NCI-H524 (cell line): ENCODE data around the gene IGSF11.

ENCODE experiments used
- DNase-seq, 2 experiments: peaks; one replicate each; lab custom pipeline; 2025; lab: John Stamatoyannopoulos, UW

IGSF11 gene

GRCh38 chr3:118951089-118951488, 83.6 kb downstream of the IGSF11 start:
- DNase-seq = no peak

- DNase-seq = no peak
These were observed 85.4 kb downstream of the IGSF11 start for GRCh38 chr3:118949113-118949760.

- DNase-seq = no peak
These were observed 86.5 kb downstream of the IGSF11 start for GRCh38 chr3:118948146-118948545.

- peak in 1 of 2 experiments; percentile 10 for DNase-seq
These were observed 88.2 kb downstream of the IGSF11 start for GRCh38 chr3:118946449-118946848.

GRCh38 chr3:118945834-118946233, 88.8 kb downstream of the IGSF11 start:
- DNase-seq = peak; percentile 55 to 75

- peak; percentile 34 to 58 for DNase-seq
These were observed 91.0 kb downstream of the IGSF11 start for GRCh38 chr3:118943597-118943996.

- no peak for DNase-seq
These were observed 92.0 kb downstream of the IGSF11 start for GRCh38 chr3:118942671-118943070.

- no peak for DNase-seq
These were observed 92.5 kb downstream of the IGSF11 start for GRCh38 chr3:118942195-118942594.

- no peak for DNase-seq
These were observed 93.4 kb downstream of the IGSF11 start for GRCh38 chr3:118941236-118941635.

- DNase-seq = no peak
These were observed 96.3 kb downstream of the IGSF11 start for GRCh38 chr3:118938183-118938961.

- peak; percentile 66 to 91 for DNase-seq
These were observed 97.8 kb downstream of the IGSF11 start for GRCh38 chr3:118936811-118937210.

- no peak for DNase-seq
These were observed 101.7 kb downstream of the IGSF11 start for GRCh38 chr3:118932822-118933558.

- no peak for DNase-seq
These were observed 102.7 kb downstream of the IGSF11 start for GRCh38 chr3:118931996-118932395.

GRCh38 chr3:118927449-118927848, 107.2 kb downstream of the IGSF11 start:
- DNase-seq = no peak

- DNase-seq = no peak
These were observed 122.5 kb downstream of the IGSF11 start for GRCh38 chr3:118912188-118912587.

GRCh38 chr3:118910332-118910731, 124.3 kb downstream of the IGSF11 start:
- no peak for DNase-seq

- DNase-seq = no peak
These were observed 124.9 kb downstream of the IGSF11 start for GRCh38 chr3:118909763-118910162.

GRCh38 chr3:118907909-118908308, 126.7 kb downstream of the IGSF11 start:
- DNase-seq = no peak

GRCh38 chr3:118900737-118901525, 133.7 kb downstream of the IGSF11 start:
- DNase-seq = no peak

- no peak for DNase-seq
These were observed 144.4 kb downstream of the IGSF11 start for GRCh38 chr3:118890206-118890605.

- DNase-seq = no peak
These were observed 145.0 kb downstream of the IGSF11 start for GRCh38 chr3:118889691-118890090.

GRCh38 chr3:118886708-118887107, 147.9 kb downstream of the IGSF11 start:
- no peak for DNase-seq
